ENCODE measurements around the gene IL16.
"Not testable (repeated sequence)": the region's sequence is repeated elsewhere in the genome, so short reads cannot be mapped to it uniquely, and the experiment has no call there.

IL16 gene

DNA sequence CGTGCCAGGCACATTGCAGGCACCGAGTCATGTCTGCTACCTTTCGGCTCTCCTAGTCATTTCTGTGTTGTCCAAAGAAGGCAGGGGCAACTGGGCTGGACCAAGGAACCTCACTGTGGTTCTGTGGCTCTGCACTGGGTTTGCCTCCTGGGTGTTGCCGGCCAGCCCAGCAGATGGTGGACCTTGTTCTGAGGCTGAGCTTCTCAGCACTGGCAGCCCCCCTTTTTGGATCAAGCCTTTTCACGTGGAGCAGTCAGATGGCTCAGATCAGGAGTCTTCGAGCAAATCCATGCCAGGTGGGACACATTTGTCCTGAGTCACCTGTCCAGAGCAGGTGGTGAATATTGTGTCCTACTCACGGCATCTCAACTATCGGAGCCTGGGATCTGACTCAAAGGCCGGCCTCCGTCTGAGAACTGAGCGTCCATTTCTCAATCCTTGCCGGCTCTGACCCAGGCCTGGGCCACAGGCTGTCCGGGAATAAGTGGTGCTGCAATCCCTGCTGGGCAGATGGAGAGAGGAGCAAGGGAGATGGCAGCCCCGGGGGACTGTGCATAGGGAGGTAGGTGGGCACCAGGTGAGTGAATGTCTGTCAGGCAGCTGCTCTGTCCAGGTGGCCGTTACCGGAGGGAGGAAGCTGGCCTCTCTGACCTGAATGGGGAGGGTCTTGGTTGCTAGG lies at the start of gene IL16:
IL16 (plus strand) TSS at position 304 of the 679 bp plus-strand sequence. CDS start 28,521 bp downstream, outside the sequence.
- DNase-seq (ENCODE audit: low read depth in 3 of 3) = no peak

- no peak for DNase-seq (ENCODE audit: low read depth in 3 of 3)
Observed at GRCh38 chr15:81151389-81151788, 45.3 kb upstream of the IL16 start.

- DNase-seq (ENCODE audit: low read depth in 3 of 3) = no peak
Observed at GRCh38 chr15:81152339-81152738, 44.3 kb upstream of the IL16 start.

DNA sequence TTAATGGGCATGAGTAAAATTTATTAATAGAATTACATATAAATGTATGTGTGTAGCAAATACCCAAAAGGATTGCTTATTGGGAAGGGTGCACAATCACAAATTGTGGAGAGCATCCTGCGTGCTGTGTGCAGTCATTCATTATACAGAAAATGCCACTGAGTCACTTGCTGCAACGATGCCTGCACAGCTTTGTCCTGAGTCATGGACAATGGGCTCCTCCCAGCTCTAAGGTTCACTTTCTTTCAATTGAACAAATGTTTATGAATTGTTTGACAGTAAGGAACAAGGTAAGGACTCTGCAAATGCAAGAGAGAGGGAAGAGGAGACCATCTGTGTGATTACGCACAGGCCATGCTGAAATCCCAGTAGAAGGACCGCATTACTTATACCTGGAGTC lies 43.9 kb upstream of the IL16 start:
- DNase-seq (ENCODE audit: low read depth in 3 of 3) = no peak

GRCh38 chr15:81155375-81156218 lies 41.1 kb upstream of the IL16 start:
- no peak for DNase-seq (ENCODE audit: low read depth in 3 of 3)

DNA sequence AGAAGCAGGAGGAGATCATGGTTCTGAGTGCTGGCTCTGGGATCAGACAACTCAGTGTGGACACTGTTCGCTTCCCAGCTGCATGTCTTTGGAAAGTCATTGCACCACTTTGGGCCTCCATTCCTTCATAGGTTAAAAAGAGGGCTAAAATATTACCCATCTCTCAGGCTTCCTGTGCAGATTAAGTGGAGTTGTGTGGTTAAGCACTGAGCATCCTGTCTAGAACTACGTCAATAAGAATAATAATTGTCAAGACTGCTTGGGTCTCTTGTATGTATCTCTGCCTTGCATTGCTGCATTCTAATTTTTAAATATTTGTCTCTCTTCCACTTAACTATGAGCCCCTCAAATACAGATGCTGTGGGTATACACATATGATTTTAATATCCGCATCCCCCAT lies 40.4 kb upstream of the IL16 start:
- DNase-seq (ENCODE audit: low read depth in 3 of 3) = no peak

GRCh38 chr15:81157195-81157938 lies 39.3 kb upstream of the IL16 start:
- no peak for DNase-seq (ENCODE audit: low read depth in 3 of 3)

GRCh38 chr15:81157939-81158223 lies 38.8 kb upstream of the IL16 start:
- DNase-seq (ENCODE audit: low read depth in 3 of 3) = no peak

- not testable (repeated sequence) for DNase-seq (ENCODE audit: low read depth in 3 of 3)
Observed at GRCh38 chr15:81158561-81158960, 38.1 kb upstream of the IL16 start.

- DNase-seq (ENCODE audit: low read depth in 3 of 3) = no peak
Observed at GRCh38 chr15:81160312-81161159, 36.1 kb upstream of the IL16 start.

GRCh38 chr15:81161160-81161673 lies 35.5 kb upstream of the IL16 start:
- DNase-seq (ENCODE audit: low read depth in 3 of 3) = no peak

- DNase-seq (ENCODE audit: low read depth in 3 of 3) = peak in 1 of 3 donors; percentile 13
Observed at GRCh38 chr15:81161851-81162250, 34.8 kb upstream of the IL16 start.

GRCh38 chr15:81163961-81164800 lies 32.5 kb upstream of the IL16 start:
- DNase-seq (ENCODE audit: low read depth in 3 of 3) = no peak

DNA sequence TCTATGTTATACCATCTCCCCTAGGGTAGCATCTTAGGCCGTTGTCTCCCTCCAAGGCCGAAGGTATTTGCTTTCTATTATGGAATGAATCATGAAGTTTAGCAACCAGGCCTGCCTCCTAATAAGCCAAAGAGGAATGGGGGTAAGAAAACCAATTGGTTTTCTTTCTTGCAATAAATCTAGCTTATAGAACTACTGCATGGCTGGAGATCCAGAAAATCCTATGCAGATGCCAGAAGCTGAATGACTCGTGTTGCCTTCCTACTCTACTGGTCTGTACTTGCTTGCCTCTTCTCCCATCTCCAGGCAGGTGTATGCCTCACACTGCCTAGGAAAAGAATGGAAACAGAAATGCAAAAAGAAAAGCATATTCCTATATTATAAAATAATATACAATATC lies 31.1 kb upstream of the IL16 start:
- DNase-seq (ENCODE audit: low read depth in 3 of 3) = no peak

- DNase-seq (ENCODE audit: low read depth in 3 of 3) = no peak
Observed at GRCh38 chr15:81166636-81167305, 29.9 kb upstream of the IL16 start.

DNA sequence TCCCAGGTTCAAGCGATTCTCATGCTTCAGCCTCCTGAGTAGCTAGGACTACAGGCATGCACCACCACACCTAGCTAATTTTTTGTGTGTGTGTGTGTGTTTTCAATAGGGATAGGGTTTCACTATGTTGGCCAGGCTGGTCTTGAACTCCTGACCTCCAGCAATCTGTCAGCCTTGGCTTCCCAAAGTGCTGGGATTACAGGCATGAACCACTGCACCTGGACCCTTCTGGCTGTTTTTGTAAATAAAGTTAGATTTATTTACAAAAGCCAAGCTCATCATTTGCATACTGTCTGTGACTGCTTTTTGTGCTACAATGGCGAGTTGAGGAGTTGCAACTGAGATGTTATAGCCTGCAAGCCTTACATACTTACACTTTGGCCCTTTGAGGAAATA lies 28.6 kb upstream of the IL16 start:
- DNase-seq (ENCODE audit: low read depth in 3 of 3) = no peak

GRCh38 chr15:81168644-81169043 lies 28.0 kb upstream of the IL16 start:
- DNase-seq (ENCODE audit: low read depth in 3 of 3) = no peak

DNA sequence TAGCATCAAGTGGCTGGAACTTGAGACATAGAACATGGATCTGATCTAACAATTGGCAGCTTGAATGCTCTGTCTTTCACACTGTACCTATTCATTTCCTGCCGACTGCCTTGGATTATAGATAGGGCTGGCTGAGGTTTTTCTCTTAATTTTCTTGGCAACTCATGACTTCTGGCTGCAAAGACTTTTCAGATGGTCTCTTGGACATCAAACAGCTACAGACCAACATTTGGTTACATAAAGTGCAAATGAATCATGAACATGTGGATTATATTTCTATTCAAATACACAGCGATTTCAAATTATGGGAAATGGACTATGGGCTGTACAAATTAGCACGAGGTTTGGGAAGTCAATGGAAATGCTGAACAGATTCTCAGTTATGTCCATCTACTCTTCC lies 26.2 kb upstream of the IL16 start:
- no peak for DNase-seq (ENCODE audit: low read depth in 3 of 3)

GRCh38 chr15:81171286-81171685 lies 25.4 kb upstream of the IL16 start:
- no peak for DNase-seq (ENCODE audit: low read depth in 3 of 3)

All from stimulated activated CD4-positive, alpha-beta T cell treated with anti-CD3 and anti-CD28 coated beads, TNF-alpha, amount 100 ng/mL, for 48 hours (primary cell).